HTR-8/SVneo (cell line): Measurements from ENCODE around the gene CDCA3.
"Not testable (repeated sequence)": the region's sequence is repeated elsewhere in the genome, so short reads cannot be mapped to it uniquely, and the experiment has no call there.

Experiments used
- DNase-seq: peaks from one replicate; pipeline ENCODE4 v3.0.0; 2011; ENCODE audit warnings: low spot score, mixed read lengths; ENCODE audit not compliant: insufficient read length
- FAIRE-seq: peaks from 2 replicates; lab custom pipeline; 2011; peaks lifted over from hg19 to GRCh38; lab: Jason Lieb, UNC

Gene CDCA3

GRCh38 chr12:6873094-6874014, 22.3 kb upstream of the CDCA3 start, which contains the start of gene SPSB2:
SPSB2 (minus strand) TSS chr12:6873303; CDS start chr12:6872901, 402 bp downstream.
- FAIRE-seq (peak; percentile 97), DNase-seq (peak; percentile 95)

- peak; percentile 99 for FAIRE-seq
Observed at GRCh38 chr12:6872073-6873048, 21.3 kb upstream of the CDCA3 start.

GRCh38 chr12:6871052-6871957, 20.2 kb upstream of the CDCA3 start:
- DNase-seq (no peak), FAIRE-seq (no peak)

More at GRCh38 chr12:6872073-6873048, 21.3 kb upstream of the CDCA3 start:
- peak; percentile 93 for DNase-seq

DNA sequence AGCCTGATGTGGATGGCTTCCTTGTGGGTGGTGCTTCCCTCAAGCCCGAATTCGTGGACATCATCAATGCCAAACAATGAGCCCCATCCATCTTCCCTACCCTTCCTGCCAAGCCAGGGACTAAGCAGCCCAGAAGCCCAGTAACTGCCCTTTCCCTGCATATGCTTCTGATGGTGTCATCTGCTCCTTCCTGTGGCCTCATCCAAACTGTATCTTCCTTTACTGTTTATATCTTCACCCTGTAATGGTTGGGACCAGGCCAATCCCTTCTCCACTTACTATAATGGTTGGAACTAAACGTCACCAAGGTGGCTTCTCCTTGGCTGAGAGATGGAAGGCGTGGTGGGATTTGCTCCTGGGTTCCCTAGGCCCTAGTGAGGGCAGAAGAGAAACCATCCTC, 19.2 kb upstream of the CDCA3 start:
- not testable (repeated sequence) for FAIRE-seq, DNase-seq

DNA sequence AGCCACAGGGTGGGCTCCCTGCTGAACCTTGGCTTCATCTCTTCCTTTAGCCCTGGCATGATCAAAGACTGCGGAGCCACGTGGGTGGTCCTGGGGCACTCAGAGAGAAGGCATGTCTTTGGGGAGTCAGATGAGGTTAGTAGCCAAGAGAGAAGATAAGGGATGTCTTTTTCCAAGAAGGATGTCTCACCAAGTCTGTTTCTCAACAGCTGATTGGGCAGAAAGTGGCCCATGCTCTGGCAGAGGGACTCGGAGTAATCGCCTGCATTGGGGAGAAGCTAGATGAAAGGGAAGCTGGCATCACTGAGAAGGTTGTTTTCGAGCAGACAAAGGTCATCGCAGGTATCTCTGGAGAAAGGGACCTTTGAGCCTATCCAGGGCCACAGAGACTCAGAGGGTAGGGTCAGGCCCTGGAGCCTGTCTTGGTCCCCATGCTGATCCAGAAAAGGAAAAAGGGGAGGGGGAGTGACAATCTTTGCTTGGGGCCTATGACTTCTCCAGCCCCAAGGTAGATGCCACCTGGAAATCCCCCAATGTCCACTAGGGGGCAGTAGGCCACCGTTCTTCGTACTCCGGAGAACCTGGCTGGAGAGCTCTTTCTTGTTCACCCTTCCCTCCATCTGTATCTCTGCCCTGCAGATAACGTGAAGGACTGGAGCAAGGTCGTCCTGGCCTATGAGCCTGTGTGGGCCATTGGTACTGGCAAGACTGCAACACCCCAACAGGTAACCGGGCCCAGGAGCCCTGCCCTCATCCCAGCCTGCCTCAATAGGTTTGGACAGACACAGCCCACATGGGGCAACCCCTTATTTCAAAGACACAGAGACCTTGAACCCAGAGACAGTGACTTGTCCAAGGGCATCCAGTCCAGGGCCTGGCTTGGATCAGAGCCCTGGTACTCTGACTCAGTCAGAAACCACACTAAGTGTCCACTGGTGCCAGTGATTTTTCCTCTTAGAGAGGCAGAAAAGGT, 18.2 kb upstream of the CDCA3 start:
- DNase-seq (peak; percentile 83), FAIRE-seq (peak; percentile 67)

DNA sequence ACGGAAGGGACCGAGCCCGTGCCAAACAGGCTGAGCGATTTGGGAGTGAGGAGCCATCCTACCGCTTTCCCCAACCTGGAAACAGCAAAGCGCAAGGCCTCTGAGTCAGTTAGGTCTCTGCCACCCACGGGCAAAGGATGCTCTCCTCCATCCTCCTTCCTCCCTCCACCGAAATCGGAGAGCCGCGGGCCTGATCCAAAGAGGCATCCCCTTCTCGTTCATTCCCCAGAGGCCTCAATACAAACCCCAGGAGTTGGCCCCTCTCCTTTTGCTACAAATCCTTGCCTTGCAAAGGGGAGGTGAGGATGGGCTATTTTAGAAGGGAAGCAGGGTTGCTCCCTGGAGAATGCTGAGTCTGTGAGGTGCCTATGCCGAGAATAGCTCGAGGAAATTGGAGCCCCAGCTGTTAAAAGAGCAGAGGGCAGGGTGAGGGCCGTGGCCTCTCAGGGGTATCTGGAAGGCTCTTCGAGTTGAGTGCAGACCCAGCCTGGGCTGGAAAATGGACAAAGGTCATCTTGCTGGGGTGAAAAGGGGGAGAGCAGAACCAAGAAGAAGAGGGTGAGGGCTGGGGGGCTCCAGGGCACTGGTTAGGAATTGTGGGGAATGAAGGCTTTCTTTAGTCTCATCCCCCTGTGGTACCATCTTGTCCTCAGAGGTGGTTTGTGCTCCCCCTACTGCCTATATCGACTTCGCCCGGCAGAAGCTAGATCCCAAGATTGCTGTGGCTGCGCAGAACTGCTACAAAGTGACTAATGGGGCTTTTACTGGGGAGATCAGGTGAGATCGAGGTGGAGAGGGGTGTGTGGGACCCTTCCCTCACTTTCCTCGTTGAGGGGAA, 17.3 kb upstream of the CDCA3 start:
- FAIRE-seq (peak; percentile 87), DNase-seq (no peak)

GRCh38 chr12:6867413-6868210, 16.5 kb upstream of the CDCA3 start, which contains the start of gene TPI1:
TPI1 (plus strand) TSS chr12:6867531; CDS start chr12:6867567, 36 bp downstream.
- FAIRE-seq (peak; percentile 94), DNase-seq (peak; percentile 90)

- FAIRE-seq (no peak), DNase-seq (no peak)
Observed at GRCh38 chr12:6866920-6867412, 15.9 kb upstream of the CDCA3 start.

DNA sequence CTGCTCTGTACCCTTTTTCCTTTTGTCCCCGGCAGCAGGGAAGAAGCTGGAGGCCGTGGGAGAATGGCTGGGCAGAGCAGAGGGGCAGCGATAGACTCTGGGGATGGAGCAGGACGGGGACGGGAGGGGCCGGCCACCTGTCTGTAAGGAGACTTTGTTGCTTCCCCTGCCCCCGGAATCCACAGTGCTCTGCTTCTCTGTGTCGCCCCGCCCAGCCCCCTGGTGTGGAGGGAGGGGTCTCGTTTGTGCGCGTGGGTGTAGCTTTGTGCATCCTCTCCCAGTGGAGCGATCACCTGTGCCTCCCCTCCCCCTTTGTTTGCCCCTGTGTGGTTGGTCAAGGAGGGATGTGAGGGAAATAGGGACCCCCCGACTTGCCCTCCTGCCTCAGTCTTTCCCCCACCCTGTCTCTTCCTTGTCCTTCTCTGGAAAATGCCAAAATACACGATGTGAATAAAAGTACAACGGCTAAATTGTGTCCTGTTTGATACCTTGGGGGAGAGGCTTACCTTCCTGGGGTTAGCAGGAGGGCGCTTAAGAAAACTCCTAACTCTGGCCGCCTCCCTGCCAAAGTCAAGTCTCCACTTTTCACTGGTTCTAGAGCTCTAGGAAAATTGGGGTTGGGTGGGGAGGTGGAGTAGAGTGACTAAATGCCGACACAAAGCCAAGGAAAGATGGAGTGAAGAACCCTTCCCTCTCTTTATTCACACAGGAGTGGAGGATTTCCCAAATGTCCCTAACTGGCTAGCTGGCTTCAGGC, 15.3 kb upstream of the CDCA3 start:
- DNase-seq (no peak), FAIRE-seq (peak; percentile 49)

GRCh38 chr12:6865307-6865706, 14.2 kb upstream of the CDCA3 start:
- FAIRE-seq, DNase-seq: not testable (repeated sequence)

GRCh38 chr12:6863586-6864321, 12.7 kb upstream of the CDCA3 start:
- DNase-seq (no peak), FAIRE-seq (no peak)

DNA sequence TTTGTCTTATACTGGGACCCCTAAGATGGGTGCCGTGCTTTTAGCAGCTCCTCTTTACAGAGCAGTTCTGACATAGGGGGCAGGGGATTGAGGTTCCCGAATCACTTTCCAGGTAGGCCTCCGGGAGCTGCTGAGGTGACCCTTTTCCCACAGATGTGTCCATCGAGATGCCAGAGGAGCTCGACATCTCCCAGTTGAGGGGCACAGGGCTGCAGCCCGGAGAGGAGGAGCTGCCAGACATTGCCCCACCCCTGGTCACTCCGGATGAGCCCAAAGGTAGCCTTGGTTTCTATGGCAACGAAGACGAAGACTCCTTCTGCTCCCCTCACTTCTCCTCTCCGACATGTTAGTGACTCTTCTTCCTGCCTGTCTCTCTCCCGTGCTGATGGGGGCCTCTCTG, 11.9 kb upstream of the CDCA3 start:
- DNase-seq = no peak
- no peak for FAIRE-seq

GRCh38 chr12:6861391-6861790, 10.3 kb upstream of the CDCA3 start:
- FAIRE-seq = no peak
- DNase-seq = no peak

GRCh38 chr12:6860942-6861341, 9.9 kb upstream of the CDCA3 start:
- no peak for DNase-seq

DNA sequence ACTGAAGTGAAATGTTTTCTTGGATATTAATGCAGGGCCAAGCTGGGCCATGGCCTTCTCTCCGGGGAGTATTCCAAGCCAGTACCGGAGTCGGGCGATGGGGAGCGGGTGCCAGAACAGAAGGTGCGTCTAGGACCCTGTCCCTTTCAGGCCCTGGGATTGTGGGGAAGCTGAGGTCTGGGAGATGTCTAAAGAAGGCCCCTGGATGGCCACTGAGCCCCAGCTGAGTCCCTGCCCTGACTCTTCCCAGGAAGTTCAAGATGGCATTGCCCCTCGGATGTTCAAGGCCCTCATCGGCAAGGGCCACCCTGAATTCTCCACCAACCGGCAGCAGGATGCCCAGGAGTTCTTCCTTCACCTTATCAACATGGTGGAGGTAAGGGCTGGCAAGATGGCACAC, 9.0 kb upstream of the CDCA3 start:
- FAIRE-seq (no peak), DNase-seq (no peak)

More at GRCh38 chr12:6860942-6861341, 9.9 kb upstream of the CDCA3 start:
- peak; percentile 48 for FAIRE-seq
